Measurements from ENCODE around the gene LKAAEAR1. TPM values are rescaled to one million over a fixed set of nuclear protein-coding genes. Genes with fewer than 3 reads are reported as not detected.
A peak's percentile ranks its signal among the peaks of the same experiment; 100 is the strongest.

The LKAAEAR1 gene
- total and polyA plus RNA-seq, 9 of the 15 experiments (the other 6 are each of a cell fraction or from before 2014, with no cell fraction given) = not detected

DNA sequence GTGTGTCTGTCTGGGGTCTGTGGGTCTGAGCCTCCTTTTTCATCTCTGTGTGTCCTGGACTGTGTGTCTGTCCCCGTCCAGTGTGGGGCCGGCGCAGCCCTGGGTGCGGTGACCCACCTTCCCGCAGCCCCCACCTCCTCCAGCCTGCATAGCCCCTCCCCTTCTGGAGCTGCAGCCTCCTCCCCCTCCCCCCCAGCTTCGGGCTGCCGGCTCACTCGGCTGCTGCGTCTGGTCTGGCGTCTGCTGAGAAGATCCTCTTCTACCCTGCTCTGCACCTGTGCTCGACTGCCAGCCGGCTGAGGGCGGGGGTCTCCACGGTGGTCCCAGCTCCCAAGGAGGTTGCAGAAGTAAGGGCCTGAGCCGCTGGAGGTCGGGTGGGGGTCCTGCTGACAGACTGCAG lies 7.6 kb upstream of the LKAAEAR1 start:
- intact Hi-C loops (cut with micrococcal nuclease) = no loop called here
- no peak for FAIRE-seq

DNA sequence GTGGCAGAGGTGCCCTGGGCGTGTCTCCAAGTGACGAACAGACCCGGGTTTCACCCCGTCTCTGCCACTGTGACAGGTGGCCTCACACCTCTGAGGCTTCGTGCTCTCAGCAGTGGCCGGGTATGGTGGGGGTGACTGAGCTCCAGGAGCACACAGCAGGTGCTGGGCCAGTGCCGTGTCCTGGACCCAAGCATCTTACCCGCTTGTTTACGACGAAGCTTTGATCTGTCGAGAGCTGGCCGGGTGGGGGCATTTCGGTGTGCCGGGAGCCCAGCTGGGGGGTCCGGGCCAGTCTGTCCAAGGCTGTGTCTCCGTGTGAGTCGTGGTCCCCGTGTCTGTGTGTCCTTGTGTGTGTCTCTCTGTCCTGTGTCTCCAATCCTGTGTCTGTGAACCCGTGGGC lies 7.1 kb upstream of the LKAAEAR1 start:
- Histone ChIP-seq H3K79me2 (ENCODE audit: control insufficient read depth, insufficient read depth, low read length) (no peaks in the 10 kb centered on the region), H3K36me3 (ENCODE audit: control insufficient read depth, insufficient read depth, low read length) (no peaks in the 10 kb centered on the region), H3K9me1 (ENCODE audit: control insufficient read depth, insufficient read depth, low read length) (no peaks in the 10 kb centered on the region), H3K9ac (ENCODE audit: insufficient read depth in 1 of 2, low read depth in 2 of 2, low read length in 2 of 2) (0 out of 4 replicates have a peak overlapping the region, but pooled peaks of 1 of the 2 experiments have one; percentile 52), H3K4me1 (replicated peaks in 1 of 2; ENCODE audit: control insufficient read depth in 2 of 2, insufficient read depth in 2 of 2, low read length in 2 of 2) (peaks cover 0 to 26% of the 10 kb centered on the region in 2 experiments; a peak in 2 of 5 replicates), H3K4me2 (ENCODE audit: insufficient read depth, low read length) (no peak overlapping the region), H3K27ac (ENCODE audit: extremely low read depth, low read depth, low read length) (no peak overlapping the region), H3K9me3 (replicated peaks; ENCODE audit: control insufficient read depth, insufficient read depth, low read depth, low read length) (peaks cover 2% of the 10 kb centered on the region; the same call in 1 of the 2 replicates), H3K27me3 (ENCODE audit: control insufficient read depth in 2 of 2, insufficient read depth in 2 of 2, low read length in 2 of 2) (peaks cover 0 to 11% of the 10 kb centered on the region in 2 experiments; a peak in 1 of 5 replicates), H4K20me1 (replicated peaks; ENCODE audit: control insufficient read depth, insufficient read depth, low read length) (peaks cover 9% of the 10 kb centered on the region; the same call in 1 of the 2 replicates), H3K4me3 (no peak overlapping the region), H2AFZ (ENCODE audit: low read depth, low read length) (no peak overlapping the region)
- WGBS (ENCODE audit: insufficient coverage, low coverage, missing lambda C conversion rate) = 10% methylated on average over 19 of the region's 19 CpGs
- DNase-seq (ENCODE audit: extremely low read depth in 1 of 4, low spot score in 3 of 4) = no peak
- TF ChIP-seq, protein P1, sequence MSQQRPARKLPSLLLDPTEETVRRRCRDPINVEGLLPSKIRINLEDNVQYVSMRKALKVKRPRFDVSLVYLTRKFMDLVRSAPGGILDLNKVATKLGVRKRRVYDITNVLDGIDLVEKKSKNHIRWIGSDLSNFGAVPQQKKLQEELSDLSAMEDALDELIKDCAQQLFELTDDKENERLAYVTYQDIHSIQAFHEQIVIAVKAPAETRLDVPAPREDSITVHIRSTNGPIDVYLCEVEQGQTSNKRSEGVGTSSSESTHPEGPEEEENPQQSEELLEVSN (IDR thresholded peaks at IDR 0.05; ENCODE audit: borderline replicate concordance in 1 of 2, extremely low read depth in 1 of 2, insufficient read depth in 1 of 2, insufficient read length in 1 of 2, low read depth in 1 of 2, low read length in 1 of 2, poor library complexity in 1 of 2, severe bottlenecking in 1 of 2) = peak in 1 of 2 experiments; percentile 23
- TF ChIP-seq KLF16 (IDR thresholded peaks at IDR 0.05) = no peak
- TF ChIP-seq CC2D1A (IDR thresholded peaks at IDR 0.05) = no peak
- no TSS peak for BruUV-seq (replicated peaks)
- intact Hi-C loops (cut with micrococcal nuclease) = no loop called here
- FAIRE-seq = no peak
- POLR2A ChIA-PET = interaction anchor here (0.6 kb wide), 1 partner anchor 107 kb away, joined by 3 read pairs; no protein-coding TSS in a partner anchor
- in situ Hi-C loops (cut with MboI) = no loop called here
- CTCF ChIA-PET (ENCODE audit: low intra/inter-chr PET ratio) = no interaction called here
- no peak for ATAC-seq

More for the DNA sequence above, 7.6 kb upstream of the LKAAEAR1 start:
- Histone ChIP-seq H3K79me2 (ENCODE audit: control insufficient read depth, insufficient read depth, low read length) (no peaks in the 10 kb centered on the region), H3K27me3 (ENCODE audit: control insufficient read depth in 2 of 2, insufficient read depth in 2 of 2, low read length in 2 of 2) (peaks cover 0 to 10% of the 10 kb centered on the region in 2 experiments; a peak in 1 of 5 replicates), H3K4me2 (ENCODE audit: insufficient read depth, low read length) (no peak overlapping the region), H3K9me1 (ENCODE audit: control insufficient read depth, insufficient read depth, low read length) (no peaks in the 10 kb centered on the region), H3K4me3 (no peak overlapping the region), H4K20me1 (replicated peaks; ENCODE audit: control insufficient read depth, insufficient read depth, low read length) (peaks cover 9% of the 10 kb centered on the region; the same call in 1 of the 2 replicates), H3K4me1 (replicated peaks in 1 of 2; ENCODE audit: control insufficient read depth in 2 of 2, insufficient read depth in 2 of 2, low read length in 2 of 2) (peaks cover 0 to 26% of the 10 kb centered on the region in 2 experiments; a peak in 2 of 5 replicates), H3K36me3 (ENCODE audit: control insufficient read depth, insufficient read depth, low read length) (no peaks in the 10 kb centered on the region), H3K27ac (ENCODE audit: extremely low read depth, low read depth, low read length) (no peak overlapping the region), H3K9me3 (replicated peaks; ENCODE audit: control insufficient read depth, insufficient read depth, low read depth, low read length) (peaks cover 2% of the 10 kb centered on the region; the same call in 1 of the 2 replicates), H2AFZ (ENCODE audit: low read depth, low read length) (no peak overlapping the region), H3K9ac (ENCODE audit: insufficient read depth in 1 of 2, low read depth in 2 of 2, low read length in 2 of 2) (peak overlapping the region in 1 of 2 experiments; percentile 52; a peak in 1 of 4 replicates)
- no TSS peak for BruUV-seq (replicated peaks)
- TF ChIP-seq HMG20B (CRISPR knock-in tag; IDR thresholded peaks at IDR 0.05) = no peak
- peak; percentile 43; the same call in 1 of the 2 replicates for TF ChIP-seq ZBTB7A (IDR thresholded peaks at IDR 0.05; ENCODE audit: borderline replicate concordance, control insufficient read depth, low read depth, low read length)
- no peak for TF ChIP-seq ZNF57 (CRISPR knock-in tag; IDR thresholded peaks at IDR 0.05)
- TF ChIP-seq KDM1A (IDR thresholded peaks at IDR 0.05) = peak in 1 of 2 experiments; percentile 66; a peak in 1 of 4 replicates
- in situ Hi-C loops (cut with MboI) = no loop called here
- WGBS (ENCODE audit: insufficient coverage, low coverage, missing lambda C conversion rate) = 0% methylated on average over 6 of the region's 16 CpGs
- ChIA-PET CTCF (ENCODE audit: low intra/inter-chr PET ratio) (no interaction called here), POLR2A (no interaction called here)
- DNase-seq (ENCODE audit: extremely low read depth in 1 of 4, low spot score in 3 of 4) (peak in 2 of 4 experiments; percentile 59 to 60), ATAC-seq (peak; percentile 62)

All from K562 (cell line).